Adrenal gland (tissue), 5 donors: Measurements from ENCODE around the gene TTLL5.
A peak's percentile ranks its signal among the peaks of the same experiment; 100 is the strongest.

Source experiments
- POLR2A ChIP-seq, 2 donors: fragments of 450-650 bp; IDR thresholded peaks; one replicate each; pipeline ENCODE4 v1.6.1; 2017; ENCODE audit warnings: antibody characterized with exemption in 2 of 2, mild to moderate bottlenecking in 2 of 2, moderate library complexity in 1 of 2
- TF ChIP-seq, protein P1 (sequence below), 6 experiments: fragments of 450-650 bp in 4 of 6; fragments of 200-600 bp in 2 of 6; sonication (generic) in 1 of 6; IDR thresholded peaks; 1 replicate in 5 of 6; 2 replicates in 1 of 6; pipeline versions ENCODE4 v1.5.1 to v1.8.0; 2016 to 2021; ENCODE audit warnings: antibody characterized with exemption in 6 of 6, mild to moderate bottlenecking in 2 of 6, moderate library complexity in 1 of 6
- donor health status: DM: no; HTN: no; CAD: no.

DNA sequence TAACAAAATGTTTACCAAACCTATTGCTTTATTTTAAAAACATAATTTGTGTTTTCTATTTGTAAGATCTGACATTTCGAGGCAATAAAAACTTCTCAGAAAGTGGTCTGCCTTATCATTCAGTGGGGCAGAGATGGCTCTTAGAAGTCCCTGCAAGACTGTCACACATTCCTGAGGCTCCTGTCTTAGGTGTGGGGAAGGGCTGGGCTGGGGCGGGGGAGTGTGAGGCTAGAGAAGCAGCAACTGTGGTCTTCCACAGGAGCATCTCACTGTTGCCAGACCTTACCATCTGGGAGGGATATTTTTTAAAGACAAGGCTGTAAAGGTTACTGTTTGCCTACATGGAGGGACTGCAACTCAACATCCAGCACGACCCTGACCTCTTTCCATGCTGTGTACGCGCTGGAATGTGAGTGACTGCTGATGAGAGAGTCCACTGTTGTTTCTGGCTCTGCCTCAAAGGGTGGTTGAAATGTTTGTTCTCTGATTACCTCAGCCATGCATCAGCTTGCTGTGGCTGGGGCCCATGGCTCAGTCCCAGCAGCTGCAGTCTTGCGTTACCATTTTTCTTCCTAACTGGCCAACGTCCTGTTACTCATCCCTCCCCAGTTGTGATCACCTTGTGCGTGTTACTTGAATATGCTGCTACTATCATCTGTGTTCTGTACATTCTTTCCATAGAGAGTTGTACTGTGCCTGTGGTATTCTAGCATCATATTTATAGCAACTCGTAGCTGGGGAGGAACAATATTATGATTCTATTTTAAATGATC, 12.8 kb upstream of the TTLL5 start:
- TF ChIP-seq, protein P1, sequence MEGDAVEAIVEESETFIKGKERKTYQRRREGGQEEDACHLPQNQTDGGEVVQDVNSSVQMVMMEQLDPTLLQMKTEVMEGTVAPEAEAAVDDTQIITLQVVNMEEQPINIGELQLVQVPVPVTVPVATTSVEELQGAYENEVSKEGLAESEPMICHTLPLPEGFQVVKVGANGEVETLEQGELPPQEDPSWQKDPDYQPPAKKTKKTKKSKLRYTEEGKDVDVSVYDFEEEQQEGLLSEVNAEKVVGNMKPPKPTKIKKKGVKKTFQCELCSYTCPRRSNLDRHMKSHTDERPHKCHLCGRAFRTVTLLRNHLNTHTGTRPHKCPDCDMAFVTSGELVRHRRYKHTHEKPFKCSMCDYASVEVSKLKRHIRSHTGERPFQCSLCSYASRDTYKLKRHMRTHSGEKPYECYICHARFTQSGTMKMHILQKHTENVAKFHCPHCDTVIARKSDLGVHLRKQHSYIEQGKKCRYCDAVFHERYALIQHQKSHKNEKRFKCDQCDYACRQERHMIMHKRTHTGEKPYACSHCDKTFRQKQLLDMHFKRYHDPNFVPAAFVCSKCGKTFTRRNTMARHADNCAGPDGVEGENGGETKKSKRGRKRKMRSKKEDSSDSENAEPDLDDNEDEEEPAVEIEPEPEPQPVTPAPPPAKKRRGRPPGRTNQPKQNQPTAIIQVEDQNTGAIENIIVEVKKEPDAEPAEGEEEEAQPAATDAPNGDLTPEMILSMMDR (IDR thresholded peaks at IDR 0.05), result peak in 1 of 6 experiments; percentile 5
- peak in 1 of 2 donors; percentile 52 for TF ChIP-seq POLR2A (IDR thresholded peaks at IDR 0.05)
